Loucy (cell line): ENCODE data around the gene DMBX1.

Experiments used
- EZH2phosphoT487 ChIP-seq: fragments of 200-600 bp; IDR thresholded peaks from 2 replicates; pipeline ENCODE4 v1.6.1; 2018; ENCODE audit warnings: antibody characterized with exemption, mild to moderate bottlenecking, moderate library complexity, borderline replicate concordance
- TF ChIP-seq, protein P1 (sequence below): fragments of 200-600 bp; sonication (generic); conservative IDR thresholded peaks from 2 replicates; pipeline ENCODE4 v1.5.1; 2014; ENCODE audit warnings: mild to moderate bottlenecking, antibody characterized with exemption, low read length

- TF ChIP-seq, protein P1, sequence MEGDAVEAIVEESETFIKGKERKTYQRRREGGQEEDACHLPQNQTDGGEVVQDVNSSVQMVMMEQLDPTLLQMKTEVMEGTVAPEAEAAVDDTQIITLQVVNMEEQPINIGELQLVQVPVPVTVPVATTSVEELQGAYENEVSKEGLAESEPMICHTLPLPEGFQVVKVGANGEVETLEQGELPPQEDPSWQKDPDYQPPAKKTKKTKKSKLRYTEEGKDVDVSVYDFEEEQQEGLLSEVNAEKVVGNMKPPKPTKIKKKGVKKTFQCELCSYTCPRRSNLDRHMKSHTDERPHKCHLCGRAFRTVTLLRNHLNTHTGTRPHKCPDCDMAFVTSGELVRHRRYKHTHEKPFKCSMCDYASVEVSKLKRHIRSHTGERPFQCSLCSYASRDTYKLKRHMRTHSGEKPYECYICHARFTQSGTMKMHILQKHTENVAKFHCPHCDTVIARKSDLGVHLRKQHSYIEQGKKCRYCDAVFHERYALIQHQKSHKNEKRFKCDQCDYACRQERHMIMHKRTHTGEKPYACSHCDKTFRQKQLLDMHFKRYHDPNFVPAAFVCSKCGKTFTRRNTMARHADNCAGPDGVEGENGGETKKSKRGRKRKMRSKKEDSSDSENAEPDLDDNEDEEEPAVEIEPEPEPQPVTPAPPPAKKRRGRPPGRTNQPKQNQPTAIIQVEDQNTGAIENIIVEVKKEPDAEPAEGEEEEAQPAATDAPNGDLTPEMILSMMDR, result no peak
- TF ChIP-seq EZH2phosphoT487, result no peak
Measured at GRCh38 chr1:46486432-46487015, 3.1 kb upstream of the DMBX1 start.
